Kidney (tissue), 14 donors: ENCODE measurements around the gene CEP164. TPM values are rescaled to one million over a fixed set of nuclear protein-coding genes. Genes with fewer than 3 reads are reported as not detected.

ENCODE experiments used
- DNase-seq, 5 donors: peaks; one replicate each; pipeline ENCODE4 v3.0.0-alpha.2; 2013 to 2020
- FAIRE-seq: peaks from 2 replicates; lab custom pipeline; 2012; peaks lifted over from hg19 to GRCh38; lab: Jason Lieb, UNC
- H3K27ac ChIP-seq, 2 donors: one replicate each; pipeline ENCODE4 v1.7.0; 2013; ENCODE audit warnings: low read depth in 2 of 2, low read length in 2 of 2, inconsistent platforms in 1 of 2
- H3K27me3 ChIP-seq: one replicate; pipeline ENCODE4 v1.7.1; 2013; ENCODE audit warnings: low read length, inconsistent platforms; ENCODE audit not compliant: control insufficient read depth, insufficient read depth
- H3K36me3 ChIP-seq, 3 donors: one replicate each; pipeline versions ENCODE4 v1.7.0 to v1.7.1; 2013; ENCODE audit warnings: low read length in 3 of 3, control low read depth in 1 of 3, inconsistent platforms in 1 of 3; ENCODE audit not compliant: insufficient read depth in 3 of 3, control insufficient read depth in 2 of 3
- H3K4me1 ChIP-seq, 3 donors: one replicate each; pipeline versions ENCODE4 v1.7.0 to v1.7.1; 2013; ENCODE audit warnings: low read length in 3 of 3, inconsistent platforms in 1 of 3, low read depth in 1 of 3; ENCODE audit not compliant: control insufficient read depth in 2 of 3, insufficient read depth in 2 of 3
- H3K4me3 ChIP-seq, 3 donors: one replicate each; pipeline versions ENCODE4 v1.7.0 to v1.8.1; 2013; ENCODE audit warnings: low read length in 3 of 3, control low read depth in 1 of 3, inconsistent platforms in 1 of 3
- H3K9ac ChIP-seq, 3 donors: one replicate each; pipeline versions ENCODE4 v1.7.0 to v1.7.1; 2013; ENCODE audit warnings: low read length in 3 of 3, control low read depth in 1 of 3, inconsistent platforms in 1 of 3
- H3K9me3 ChIP-seq, 3 donors: one replicate each; pipeline versions ENCODE4 v1.7.0 to v1.7.1; 2013; ENCODE audit warnings: low read length in 3 of 3, control low read depth in 1 of 3, inconsistent platforms in 1 of 3; ENCODE audit not compliant: control insufficient read depth in 2 of 3, insufficient read depth in 1 of 3
- intact Hi-C: fragments of 100-400 bp; cut with DNase I; formaldehyde crosslinking; loops from one replicate; pipeline ENCODE4 v1.11.1; 2022
- polyA plus RNA-seq: library from polyadenylated mRNA; stranded (reverse); fragments of 350-450 nt; fragmentation: Illumina TruSeq; extraction: RNeasy Lipid Tissue Mini Kit (QIAGEN cat#74804); gene quantifications from one replicate; pipeline ENCODE4 v1.2.3, GENCODE V29; 2014; ENCODE audit warnings: low read depth, low replicate concordance; ENCODE audit not compliant: insufficient read depth
- total RNA-seq: library from RNA; stranded (reverse); fragmentation: NEBNext Ultra II Directional; extraction: Animal tissue kit (Norgen Biotek cat#: 25700); gene quantifications from one replicate; pipeline ENCODE4 v1.2.1, GENCODE V29; 2021
- TF ChIP-seq, protein P1 (sequence below): IDR thresholded peaks from 3 replicates; pipeline ENCODE4 v1.5.1; 2012; ENCODE audit warnings: mild to moderate bottlenecking, moderate library complexity, borderline replicate concordance; ENCODE audit not compliant: insufficient read depth; ENCODE audit errors: extremely low read depth
- donor health status: control.
- donor health status: control.
- donor health status: control.
- donor health status: control.
- donor health status: control.
- donor health status: DM: yes; HTN: yes; CAD: no.
- donor health status: Normal renal cell carcinoma (clear cell type).

CEP164 gene
- total and polyA plus RNA-seq, 2 donors from 2014 or later, result 7.9 to 30.7 TPM

DNA sequence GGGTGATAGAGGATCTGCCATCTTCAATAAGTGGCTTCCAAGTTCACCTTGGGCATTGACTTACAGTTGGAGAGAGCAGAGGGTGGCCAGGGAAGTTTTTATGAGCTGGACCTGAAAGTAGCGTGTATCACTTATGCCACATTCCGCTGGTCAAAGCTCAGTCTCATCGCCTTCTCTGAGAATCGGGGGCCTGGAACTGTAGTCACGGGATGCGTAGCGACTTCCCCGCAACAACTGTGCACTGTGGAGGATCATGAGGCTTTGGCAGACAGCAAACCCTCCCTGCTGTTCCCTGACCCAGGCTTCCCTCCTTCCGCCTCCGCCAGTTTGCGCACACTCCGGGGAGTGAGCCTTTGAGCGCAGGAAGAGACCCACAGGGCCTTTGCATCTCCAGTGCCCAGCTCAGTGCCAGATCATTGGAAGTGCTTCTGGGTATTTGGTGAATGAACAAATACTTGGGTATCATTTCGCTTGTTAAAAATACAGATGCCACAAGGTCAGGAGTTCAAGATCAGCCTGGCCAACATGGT is 95.5 kb downstream of the CEP164 start:
- no peaks in the 10 kb centered on the region for H3K27me3 ChIP-seq
- H3K36me3 ChIP-seq, result no peaks in the 10 kb centered on the region
- intact Hi-C loops, result no loop called here
- TF ChIP-seq, protein P1, sequence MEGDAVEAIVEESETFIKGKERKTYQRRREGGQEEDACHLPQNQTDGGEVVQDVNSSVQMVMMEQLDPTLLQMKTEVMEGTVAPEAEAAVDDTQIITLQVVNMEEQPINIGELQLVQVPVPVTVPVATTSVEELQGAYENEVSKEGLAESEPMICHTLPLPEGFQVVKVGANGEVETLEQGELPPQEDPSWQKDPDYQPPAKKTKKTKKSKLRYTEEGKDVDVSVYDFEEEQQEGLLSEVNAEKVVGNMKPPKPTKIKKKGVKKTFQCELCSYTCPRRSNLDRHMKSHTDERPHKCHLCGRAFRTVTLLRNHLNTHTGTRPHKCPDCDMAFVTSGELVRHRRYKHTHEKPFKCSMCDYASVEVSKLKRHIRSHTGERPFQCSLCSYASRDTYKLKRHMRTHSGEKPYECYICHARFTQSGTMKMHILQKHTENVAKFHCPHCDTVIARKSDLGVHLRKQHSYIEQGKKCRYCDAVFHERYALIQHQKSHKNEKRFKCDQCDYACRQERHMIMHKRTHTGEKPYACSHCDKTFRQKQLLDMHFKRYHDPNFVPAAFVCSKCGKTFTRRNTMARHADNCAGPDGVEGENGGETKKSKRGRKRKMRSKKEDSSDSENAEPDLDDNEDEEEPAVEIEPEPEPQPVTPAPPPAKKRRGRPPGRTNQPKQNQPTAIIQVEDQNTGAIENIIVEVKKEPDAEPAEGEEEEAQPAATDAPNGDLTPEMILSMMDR, result no peak
- H3K27ac ChIP-seq, result no peak overlapping the region
- FAIRE-seq (no peak), DNase-seq (peak in 2 of 5 donors; percentile 19 to 51)
- no peaks in the 10 kb centered on the region for H3K4me1 ChIP-seq
- no peak overlapping the region for H3K4me3 ChIP-seq
- H3K9ac ChIP-seq, result no peak overlapping the region
- H3K9me3 ChIP-seq, result no peaks in the 10 kb centered on the region

DNA sequence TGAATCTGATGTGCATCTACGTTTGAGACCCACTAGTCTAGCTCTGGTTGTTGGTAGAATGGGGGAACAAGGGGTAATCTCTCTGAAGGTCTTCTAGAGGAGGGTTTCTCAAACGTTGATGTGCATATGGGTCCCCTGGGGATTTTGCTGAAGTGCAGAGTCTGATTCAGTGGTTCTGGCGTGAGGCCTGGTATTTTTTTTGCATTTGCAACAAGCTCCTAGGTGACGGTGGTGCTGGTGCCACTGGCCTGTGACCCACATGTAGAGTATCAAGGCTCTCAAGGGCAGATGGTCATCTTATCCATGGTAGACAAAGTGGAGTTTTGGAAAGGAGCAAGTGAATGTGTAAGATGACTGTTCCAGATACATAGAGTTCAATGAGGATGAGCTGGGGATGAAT is 97.1 kb downstream of the CEP164 start:
- DNase-seq, result peak in 1 of 5 donors; percentile 13
- no peak overlapping the region for H3K4me3 ChIP-seq
- H3K36me3 ChIP-seq, result no peaks in the 10 kb centered on the region
- H3K4me1 ChIP-seq, result no peaks in the 10 kb centered on the region
- no peak overlapping the region for H3K9ac ChIP-seq
- H3K9me3 ChIP-seq, result no peaks in the 10 kb centered on the region
- TF ChIP-seq, protein P1, result no peak
- FAIRE-seq, result no peak
- no peak overlapping the region for H3K27ac ChIP-seq
- no peaks in the 10 kb centered on the region for H3K27me3 ChIP-seq
- intact Hi-C loops, result no loop called here

DNA sequence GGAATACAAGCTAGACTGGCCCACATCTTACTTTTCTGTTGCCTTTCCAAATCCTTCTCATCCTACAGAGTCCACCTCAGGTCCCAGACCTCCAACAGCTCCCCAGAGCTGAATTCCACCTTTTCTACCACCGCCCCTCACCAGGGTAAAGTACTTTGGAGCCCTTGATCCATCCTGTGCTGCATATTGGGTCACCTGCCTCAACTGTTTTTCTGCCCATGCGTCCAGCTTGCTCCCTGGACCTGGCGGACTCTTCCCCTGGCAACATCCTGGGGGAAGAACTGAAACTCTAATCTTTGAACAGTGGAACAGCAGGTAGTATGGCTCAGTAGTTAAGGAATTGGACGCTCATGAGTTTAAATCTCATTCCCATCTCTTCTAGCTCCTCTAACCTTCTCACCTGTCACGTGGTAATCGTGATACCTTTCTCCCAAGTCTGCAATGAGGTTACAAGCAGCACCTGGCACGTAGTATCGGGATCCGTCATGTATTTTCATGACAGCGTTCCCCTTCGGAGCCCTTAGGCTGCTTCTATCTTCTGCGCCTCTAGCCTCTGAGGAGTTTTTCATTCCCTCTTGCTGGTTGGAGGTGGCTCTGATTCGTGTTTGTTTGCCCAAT is 98.1 kb downstream of the CEP164 start:
- FAIRE-seq, result no peak
- no peaks in the 10 kb centered on the region for H3K4me1 ChIP-seq
- intact Hi-C loops, result no loop called here
- no peak overlapping the region for H3K27ac ChIP-seq
- no peaks in the 10 kb centered on the region for H3K9me3 ChIP-seq
- H3K27me3 ChIP-seq, result no peaks in the 10 kb centered on the region
- H3K36me3 ChIP-seq, result peaks cover 0 to 8% (median 0%) of the 10 kb centered on the region in 3 donors
- no peak overlapping the region for H3K4me3 ChIP-seq
- peak in 1 of 5 donors; percentile 15 for DNase-seq
- TF ChIP-seq, protein P1, result no peak
- H3K9ac ChIP-seq, result no peak overlapping the region

DNA sequence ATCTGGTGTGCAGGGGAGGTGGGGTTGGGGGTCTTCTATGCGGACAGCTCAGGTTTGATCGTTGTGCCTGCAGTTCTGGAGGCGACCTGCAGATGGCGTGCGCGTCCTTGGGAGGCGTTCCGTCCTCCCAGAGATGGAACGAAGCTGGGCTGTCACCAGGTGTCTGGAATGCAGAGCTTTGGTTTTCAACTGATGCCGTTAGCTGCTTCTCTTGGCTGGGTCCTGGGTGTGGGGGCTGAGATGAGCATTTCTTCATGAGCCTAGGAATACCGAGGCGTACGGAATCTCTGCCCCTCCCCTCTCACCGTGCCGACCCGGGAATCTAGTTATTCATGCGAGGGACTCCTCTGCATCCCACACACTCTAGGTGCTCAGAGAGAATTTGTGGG is 98.6 kb downstream of the CEP164 start:
- Histone ChIP-seq H3K9me3 (no peaks in the 10 kb centered on the region), H3K9ac (no peak overlapping the region), H3K4me3 (no peak overlapping the region), H3K27ac (no peak overlapping the region), H3K4me1 (no peaks in the 10 kb centered on the region), H3K27me3 (no peaks in the 10 kb centered on the region), H3K36me3 (peaks cover 0 to 13% (median 0%) of the 10 kb centered on the region in 3 donors)
- intact Hi-C loops, result no loop called here
- TF ChIP-seq, protein P1, result peak; percentile 87
- DNase-seq (peak; percentile 77 to 87 (median 85)), FAIRE-seq (no peak)
